Fibroblast of lung (primary cell): ENCODE data around the gene MANEAL. TPM values are rescaled to one million over a fixed set of nuclear protein-coding genes. Genes with fewer than 3 reads are reported as not detected.

Experiments
- DNase-seq, 2 donors: peaks; one replicate each; pipeline versions ENCODE4 v3.0.0 to v3.0.0-alpha.2; 2010; ENCODE audit warnings: low read depth in 2 of 2
- H2AFZ ChIP-seq: 2 replicates; pipeline ENCODE4 v1.5.1; 2012; ENCODE audit warnings: low read length, control low read depth, inconsistent platforms
- H3K27ac ChIP-seq: 2 replicates; pipeline ENCODE4 v1.5.1; 2011; ENCODE audit warnings: low read length, control low read depth; ENCODE audit not compliant: insufficient read depth
- H3K27me3 ChIP-seq: 2 replicates; pipeline ENCODE4 v1.5.1; 2011; ENCODE audit warnings: mild to moderate bottlenecking, low read length; ENCODE audit not compliant: control insufficient read depth, insufficient read depth
- H3K36me3 ChIP-seq: 2 replicates; pipeline ENCODE4 v1.5.1; 2011; ENCODE audit warnings: low read length; ENCODE audit not compliant: control insufficient read depth, insufficient read depth
- H3K4me1 ChIP-seq: 2 replicates; pipeline ENCODE4 v1.5.1; 2011; ENCODE audit warnings: low read length; ENCODE audit not compliant: control insufficient read depth, insufficient read depth; ENCODE audit errors: extremely low read depth
- H3K4me2 ChIP-seq: 2 replicates; pipeline ENCODE4 v1.5.1; 2011; ENCODE audit warnings: low read length, control low read depth; ENCODE audit not compliant: insufficient read depth; ENCODE audit errors: extremely low read depth
- H3K4me3 ChIP-seq, 4 experiments: fragments of 200-600 bp in 1 of 4; sonication (generic) in 1 of 4; replicated peaks in 1 of 4; 2 replicates each; pipeline ENCODE4 v1.5.1; 2011 to 2016; ENCODE audit warnings: low read length in 4 of 4, low read depth in 3 of 4, mild to moderate bottlenecking in 3 of 4, control low read depth in 2 of 4, inconsistent platforms in 1 of 4, mixed read lengths in 1 of 4; ENCODE audit not compliant: insufficient read depth in 1 of 4; ENCODE audit errors: control extremely low read depth in 1 of 4
- H3K79me2 ChIP-seq: 2 replicates; pipeline ENCODE4 v1.5.1; 2012; ENCODE audit warnings: mild to moderate bottlenecking, low read length, inconsistent platforms; ENCODE audit not compliant: control insufficient read depth, insufficient read depth
- H3K9ac ChIP-seq: 2 replicates; pipeline ENCODE4 v1.5.1; 2011; ENCODE audit warnings: mild to moderate bottlenecking, low read length, control low read depth; ENCODE audit not compliant: insufficient read depth
- H3K9me3 ChIP-seq: 2 replicates; pipeline ENCODE4 v1.5.1; 2012; ENCODE audit warnings: low read depth, low read length; ENCODE audit not compliant: control insufficient read depth, insufficient read depth
- H4K20me1 ChIP-seq: 2 replicates; pipeline ENCODE4 v1.5.1; 2011; ENCODE audit warnings: low read length; ENCODE audit not compliant: control insufficient read depth, insufficient read depth; ENCODE audit errors: extremely low read depth
- CTCF ChIP-seq, 2 donors: IDR thresholded peaks in 1 of 2; conservative IDR thresholded peaks in 1 of 2; 1 replicate in 1 of 2; 2 replicates in 1 of 2; pipeline ENCODE4 v1.5.1; 2011 to 2012; ENCODE audit warnings: low read length in 2 of 2, control low read depth in 1 of 2, inconsistent platforms in 1 of 2, low read depth in 1 of 2, mild to moderate bottlenecking in 1 of 2
- EZH2 ChIP-seq: IDR thresholded peaks from 2 replicates; pipeline ENCODE4 v1.5.1; 2012; ENCODE audit warnings: low read length, control low read depth, mild to moderate bottlenecking; ENCODE audit errors: missing control alignments
- polyA plus RNA-seq, 2 donors: library from polyadenylated mRNA; depleted of rRNA in 1 of 2; stranded (reverse) in 1 of 2; unstranded in 1 of 2; fragments of >200 nt; gene quantifications; 2 replicates each; pipeline ENCODE4 v1.2.1, GENCODE V29; 2011 to 2012; ENCODE audit warnings: missing spikeins in 1 of 2
- total RNA-seq: library from RNA; depleted of rRNA; stranded (reverse); fragments of >200 nt; gene quantifications from 2 replicates; pipeline ENCODE4 v1.2.1, GENCODE V29; 2014

The MANEAL gene
- total and polyA plus RNA-seq, 2 donors (not counting 1 experiment from before 2014, with no cell fraction given): 0.50 to 0.79 TPM

GRCh38 chr1:37825506-37825905, 31.9 kb downstream of the MANEAL start:
- no peak overlapping the region for H3K4me2 ChIP-seq
- DNase-seq: no peak
- no peaks in the 10 kb centered on the region for H3K9me3 ChIP-seq
- H3K79me2 ChIP-seq: no peaks in the 10 kb centered on the region
- no peak for TF ChIP-seq EZH2
- TF ChIP-seq CTCF (conservative IDR thresholded peaks at IDR 0.05 in 1 of 2, IDR thresholded peaks at IDR 0.05 in 1 of 2; ENCODE audit: low read depth in 1 of 2, low read length in 2 of 2): no peak
- H3K4me3 ChIP-seq: no peak overlapping the region
- no peaks in the 10 kb centered on the region for H3K27me3 ChIP-seq
- H3K4me1 ChIP-seq: no peaks in the 10 kb centered on the region
- no peak overlapping the region for H3K27ac ChIP-seq
- no peak overlapping the region for H3K9ac ChIP-seq
- H4K20me1 ChIP-seq: no peaks in the 10 kb centered on the region
- no peak overlapping the region for H2AFZ ChIP-seq
- H3K36me3 ChIP-seq: peaks cover 9% of the 10 kb centered on the region

- Histone ChIP-seq H3K36me3 (peaks cover 3% of the 10 kb centered on the region), H2AFZ (no peak overlapping the region), H4K20me1 (no peaks in the 10 kb centered on the region), H3K9me3 (no peaks in the 10 kb centered on the region), H3K9ac (no peak overlapping the region), H3K4me2 (no peak overlapping the region), H3K79me2 (no peaks in the 10 kb centered on the region), H3K27ac (no peak overlapping the region), H3K4me3 (no peak overlapping the region), H3K27me3 (no peaks in the 10 kb centered on the region), H3K4me1 (no peaks in the 10 kb centered on the region)
- no peak for TF ChIP-seq EZH2
- no peak for TF ChIP-seq CTCF (conservative IDR thresholded peaks at IDR 0.05 in 1 of 2, IDR thresholded peaks at IDR 0.05 in 1 of 2; ENCODE audit: low read depth in 1 of 2, low read length in 2 of 2)
- DNase-seq: no peak
These were observed 34.9 kb downstream of the MANEAL start for GRCh38 chr1:37828410-37829074.

- TF ChIP-seq EZH2: no peak
- no peak for TF ChIP-seq CTCF (conservative IDR thresholded peaks at IDR 0.05 in 1 of 2, IDR thresholded peaks at IDR 0.05 in 1 of 2; ENCODE audit: low read depth in 1 of 2, low read length in 2 of 2)
- H2AFZ ChIP-seq: no peak overlapping the region
- no peak overlapping the region for H3K4me3 ChIP-seq
- no peak overlapping the region for H3K27ac ChIP-seq
- DNase-seq: no peak
- no peak overlapping the region for H3K9ac ChIP-seq
- H3K79me2 ChIP-seq: no peaks in the 10 kb centered on the region
- no peaks in the 10 kb centered on the region for H3K27me3 ChIP-seq
- H3K4me1 ChIP-seq: no peaks in the 10 kb centered on the region
- peaks cover 5% of the 10 kb centered on the region for H3K36me3 ChIP-seq
- H4K20me1 ChIP-seq: no peaks in the 10 kb centered on the region
- H3K4me2 ChIP-seq: no peak overlapping the region
- H3K9me3 ChIP-seq: no peaks in the 10 kb centered on the region
These were observed 37.5 kb downstream of the MANEAL start for GRCh38 chr1:37831109-37831508.
